Inferior parietal cortex (tissue), 1 donor: Measurements from ENCODE around the gene MEX3B.

Source experiments
- DNase-seq: peaks from one replicate; pipeline ENCODE4 v3.0.0-alpha.2; 2016; ENCODE audit errors: extremely low spot score

The MEX3B gene

GRCh38 chr15:82045892-82046665, at the start of gene MEX3B:
Gene MEX3B (minus strand): TSS chr15:82046018. CDS start chr15:82045705, 313 bp downstream.
- peak; percentile 89 for DNase-seq

GRCh38 chr15:82093774-82094211, 48.0 kb upstream of the MEX3B start:
- no peak for DNase-seq

- no peak for DNase-seq
These were observed 47.5 kb upstream of the MEX3B start for GRCh38 chr15:82093325-82093724.

- DNase-seq, result no peak
These were observed 45.9 kb upstream of the MEX3B start for GRCh38 chr15:82091636-82092140.

- no peak for DNase-seq
These were observed 40.6 kb upstream of the MEX3B start for GRCh38 chr15:82086243-82086995.

GRCh38 chr15:82081914-82082762, 36.3 kb upstream of the MEX3B start:
- DNase-seq, result no peak

GRCh38 chr15:82080774-82081173, 35.0 kb upstream of the MEX3B start:
- DNase-seq, result no peak

GRCh38 chr15:82079736-82080135, 33.9 kb upstream of the MEX3B start:
- no peak for DNase-seq

GRCh38 chr15:82074610-82075009, 28.8 kb upstream of the MEX3B start:
- DNase-seq, result no peak

- no peak for DNase-seq
These were observed 27.2 kb upstream of the MEX3B start for GRCh38 chr15:82072926-82073537.

- DNase-seq, result no peak
These were observed 20.6 kb upstream of the MEX3B start for GRCh38 chr15:82066455-82066854.

- no peak for DNase-seq
These were observed 19.0 kb upstream of the MEX3B start for GRCh38 chr15:82064824-82065223.

- DNase-seq, result no peak
These were observed 16.9 kb upstream of the MEX3B start for GRCh38 chr15:82062479-82063454.

GRCh38 chr15:82060817-82061216, 15.0 kb upstream of the MEX3B start:
- DNase-seq, result no peak

- DNase-seq, result no peak
These were observed 12.8 kb upstream of the MEX3B start for GRCh38 chr15:82058517-82059204.

GRCh38 chr15:82058026-82058425, 12.2 kb upstream of the MEX3B start:
- DNase-seq, result no peak

- DNase-seq, result no peak
These were observed 11.4 kb upstream of the MEX3B start for GRCh38 chr15:82056958-82057823.

GRCh38 chr15:82052751-82053150, 6.9 kb upstream of the MEX3B start:
- no peak for DNase-seq

GRCh38 chr15:82051664-82052063, 5.8 kb upstream of the MEX3B start:
- peak; percentile 15 for DNase-seq
